Endothelial cell (in vitro differentiated cells): ENCODE data around the gene LRRTM1. TPM values are rescaled to one million over a fixed set of nuclear protein-coding genes. Genes with fewer than 3 reads are reported as not detected.

Experiments
- DNase-seq: peaks from one replicate; pipeline ENCODE4 v3.0.0; 2021; ENCODE audit warnings: low spot score
- H3K27ac Mint-ChIP-seq: one replicate; pipeline ENCODE4 v1.8.0; 2021; ENCODE audit warnings: mixed read lengths, inconsistent platforms; ENCODE audit not compliant: unreplicated experiment
- H3K27me3 Mint-ChIP-seq: one replicate; pipeline ENCODE4 v1.8.0; 2021; ENCODE audit warnings: mild to moderate bottlenecking, moderate library complexity, mixed read lengths, inconsistent platforms; ENCODE audit not compliant: unreplicated experiment
- H3K36me3 Mint-ChIP-seq: one replicate; pipeline ENCODE4 v1.8.0; 2021; ENCODE audit warnings: mild to moderate bottlenecking, low read depth, mixed read lengths, inconsistent platforms; ENCODE audit not compliant: unreplicated experiment
- H3K4me1 Mint-ChIP-seq: one replicate; pipeline ENCODE4 v1.8.0; 2021; ENCODE audit warnings: mild to moderate bottlenecking, mixed read lengths, inconsistent platforms; ENCODE audit not compliant: unreplicated experiment
- H3K4me3 Mint-ChIP-seq: one replicate; pipeline ENCODE4 v1.8.0; 2021; ENCODE audit warnings: mild to moderate bottlenecking, mixed read lengths, inconsistent platforms; ENCODE audit not compliant: unreplicated experiment
- H3K9me3 Mint-ChIP-seq: one replicate; pipeline ENCODE4 v1.8.0; 2021; ENCODE audit warnings: mixed read lengths, inconsistent platforms; ENCODE audit not compliant: unreplicated experiment
- total RNA-seq: library from RNA; stranded (reverse); fragmentation: NEBNext Ultra II Directional; extraction: Animal tissue kit (Norgen Biotek cat#: 25700); gene quantifications from one replicate; pipeline ENCODE4 v1.2.1, GENCODE V29; 2021; ENCODE audit not compliant: unreplicated experiment
- TF ChIP-seq, protein P1 (sequence below): fragments of 200-600 bp; sonication (generic); IDR thresholded peaks from one replicate; pipeline ENCODE4 v1.5.0; 2021; ENCODE audit warnings: antibody characterized with exemption; ENCODE audit not compliant: unreplicated experiment

LRRTM1 gene
- total RNA-seq, 1 donor from 2014 or later = not detected

DNA sequence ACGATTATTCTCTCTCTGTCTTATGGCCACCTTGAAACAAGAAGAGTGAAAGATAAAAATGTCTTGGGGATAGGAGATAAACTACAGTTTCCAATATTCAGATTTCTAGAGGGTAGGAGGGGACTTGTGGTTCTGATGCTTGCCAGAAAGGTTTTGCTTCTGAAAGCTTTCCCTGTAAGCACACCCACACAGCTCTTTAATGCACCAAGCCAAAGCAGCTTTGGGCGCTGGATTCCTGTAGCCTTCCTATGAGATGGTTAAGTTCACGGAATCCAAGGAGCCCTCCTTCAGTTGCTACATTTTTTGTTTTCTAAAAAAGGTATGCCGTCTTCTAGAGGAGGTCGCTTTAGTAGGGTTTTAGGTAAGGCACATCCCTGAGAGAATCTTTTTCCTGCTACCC lies 4.9 kb downstream of the LRRTM1 start:
- no peak overlapping the region for H3K27ac Mint-ChIP-seq
- peaks cover 11% of the 10 kb centered on the region for H3K4me1 Mint-ChIP-seq
- H3K27me3 Mint-ChIP-seq = peaks cover 25% of the 10 kb centered on the region

DNA sequence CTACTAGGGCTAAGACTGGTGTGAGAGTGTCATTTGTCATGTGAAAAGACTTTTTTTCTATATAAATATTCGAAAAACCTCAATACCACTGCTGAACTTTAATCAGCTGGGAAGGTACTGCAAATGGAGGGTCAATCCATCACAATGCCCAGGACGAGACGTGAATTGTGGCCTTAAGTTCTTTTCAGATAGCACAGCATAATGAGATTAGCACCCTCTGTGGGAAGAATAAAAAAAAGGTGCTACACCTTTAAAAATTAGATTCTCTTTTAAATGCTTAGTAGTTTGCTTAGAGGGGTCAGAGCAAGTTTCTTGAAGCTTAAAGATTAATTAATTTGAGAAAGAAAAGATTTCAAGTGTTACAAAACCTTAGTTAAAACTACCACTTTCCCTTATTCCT lies 5.6 kb downstream of the LRRTM1 start:
- H3K4me3 Mint-ChIP-seq = no peak overlapping the region
- peaks cover 25% of the 10 kb centered on the region for H3K27me3 Mint-ChIP-seq
- no peaks in the 10 kb centered on the region for H3K36me3 Mint-ChIP-seq
- H3K9me3 Mint-ChIP-seq = no peaks in the 10 kb centered on the region
- H3K27ac Mint-ChIP-seq = no peak overlapping the region
- TF ChIP-seq, protein P1, sequence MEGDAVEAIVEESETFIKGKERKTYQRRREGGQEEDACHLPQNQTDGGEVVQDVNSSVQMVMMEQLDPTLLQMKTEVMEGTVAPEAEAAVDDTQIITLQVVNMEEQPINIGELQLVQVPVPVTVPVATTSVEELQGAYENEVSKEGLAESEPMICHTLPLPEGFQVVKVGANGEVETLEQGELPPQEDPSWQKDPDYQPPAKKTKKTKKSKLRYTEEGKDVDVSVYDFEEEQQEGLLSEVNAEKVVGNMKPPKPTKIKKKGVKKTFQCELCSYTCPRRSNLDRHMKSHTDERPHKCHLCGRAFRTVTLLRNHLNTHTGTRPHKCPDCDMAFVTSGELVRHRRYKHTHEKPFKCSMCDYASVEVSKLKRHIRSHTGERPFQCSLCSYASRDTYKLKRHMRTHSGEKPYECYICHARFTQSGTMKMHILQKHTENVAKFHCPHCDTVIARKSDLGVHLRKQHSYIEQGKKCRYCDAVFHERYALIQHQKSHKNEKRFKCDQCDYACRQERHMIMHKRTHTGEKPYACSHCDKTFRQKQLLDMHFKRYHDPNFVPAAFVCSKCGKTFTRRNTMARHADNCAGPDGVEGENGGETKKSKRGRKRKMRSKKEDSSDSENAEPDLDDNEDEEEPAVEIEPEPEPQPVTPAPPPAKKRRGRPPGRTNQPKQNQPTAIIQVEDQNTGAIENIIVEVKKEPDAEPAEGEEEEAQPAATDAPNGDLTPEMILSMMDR = no peak
- DNase-seq = no peak
- H3K4me1 Mint-ChIP-seq = peaks cover 11% of the 10 kb centered on the region

More for the DNA sequence above, 4.9 kb downstream of the LRRTM1 start:
- DNase-seq = no peak
- Mint-ChIP-seq H3K36me3 (no peaks in the 10 kb centered on the region), H3K9me3 (no peaks in the 10 kb centered on the region), H3K4me3 (no peak overlapping the region)
- TF ChIP-seq, protein P1 = no peak

DNA sequence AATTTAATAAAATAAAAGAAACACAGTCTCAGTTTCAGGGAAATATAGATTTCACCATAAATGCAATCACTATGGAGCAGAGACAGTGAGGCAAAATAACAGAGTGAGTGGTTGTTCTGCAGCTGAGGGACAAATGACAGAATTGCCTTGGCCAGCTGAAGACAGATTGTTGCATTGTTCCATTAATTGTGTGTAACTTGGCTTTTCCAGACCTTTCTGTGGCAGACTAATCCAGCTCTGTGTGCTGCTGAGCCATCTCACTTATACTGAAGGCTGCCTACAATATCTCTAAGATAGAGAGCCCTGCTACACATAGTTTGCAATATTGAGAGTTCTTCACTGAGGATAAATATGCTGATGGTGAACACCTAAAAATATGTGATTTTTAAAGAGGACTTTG lies 11.5 kb downstream of the LRRTM1 start:
- H3K27me3 Mint-ChIP-seq = peaks cover 2% of the 10 kb centered on the region
- no peak overlapping the region for H3K4me3 Mint-ChIP-seq

DNA sequence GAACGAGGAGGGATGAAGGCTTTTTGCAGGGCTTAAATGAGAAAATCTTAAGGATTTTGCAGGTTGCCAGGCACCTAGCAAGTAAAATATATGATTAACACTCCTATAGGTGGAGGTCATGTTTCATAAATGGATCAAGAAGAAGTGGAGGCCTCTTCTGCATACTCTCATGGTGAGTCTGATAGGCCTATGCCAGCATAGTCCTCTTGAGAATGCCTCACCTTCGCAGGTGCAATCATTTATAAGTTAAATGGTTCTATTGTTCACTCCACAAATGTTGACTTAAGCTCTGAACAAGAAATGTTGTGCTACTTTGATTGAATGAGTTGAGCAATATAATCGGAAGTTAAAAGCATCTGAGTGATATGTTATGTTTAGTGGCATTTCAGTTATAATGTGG lies 12.1 kb downstream of the LRRTM1 start:
- no peak overlapping the region for H3K4me3 Mint-ChIP-seq
- H3K27me3 Mint-ChIP-seq = peaks cover 2% of the 10 kb centered on the region
- H3K27ac Mint-ChIP-seq = no peak overlapping the region
- DNase-seq = no peak
- no peaks in the 10 kb centered on the region for H3K4me1 Mint-ChIP-seq
- TF ChIP-seq, protein P1 = no peak
- no peaks in the 10 kb centered on the region for H3K9me3 Mint-ChIP-seq
- H3K36me3 Mint-ChIP-seq = no peaks in the 10 kb centered on the region

More for the DNA sequence above, 11.5 kb downstream of the LRRTM1 start:
- Mint-ChIP-seq H3K36me3 (no peaks in the 10 kb centered on the region), H3K27ac (no peak overlapping the region), H3K9me3 (no peaks in the 10 kb centered on the region), H3K4me1 (no peaks in the 10 kb centered on the region)
- TF ChIP-seq, protein P1 = no peak
- no peak for DNase-seq

DNA sequence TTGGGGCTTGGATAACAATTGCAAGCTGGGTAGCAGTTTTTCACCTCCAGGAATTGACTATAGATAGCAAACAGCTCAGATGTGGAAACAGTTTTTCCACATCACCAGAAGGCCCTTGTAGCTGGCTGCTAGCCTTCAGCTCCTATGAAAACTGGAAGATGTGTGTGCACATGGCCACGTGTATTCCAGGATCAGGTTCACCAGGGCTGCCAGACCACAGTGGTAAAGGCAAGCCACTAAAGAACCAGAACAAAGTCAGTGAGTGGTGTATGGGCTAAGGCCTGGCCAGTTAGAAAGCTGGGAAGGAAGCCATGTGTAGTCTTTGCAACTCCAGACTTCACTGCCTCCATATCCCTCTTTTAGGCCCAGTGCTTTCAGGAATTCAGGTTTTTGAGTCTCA lies 12.9 kb downstream of the LRRTM1 start:
- TF ChIP-seq, protein P1 = no peak
- Mint-ChIP-seq H3K4me3 (no peak overlapping the region), H3K27me3 (no peaks in the 10 kb centered on the region), H3K9me3 (no peaks in the 10 kb centered on the region), H3K36me3 (no peaks in the 10 kb centered on the region), H3K27ac (no peak overlapping the region), H3K4me1 (no peaks in the 10 kb centered on the region)
- no peak for DNase-seq
